ENCODE data around the gene PRKCE. TPM values are rescaled to one million over a fixed set of nuclear protein-coding genes. Genes with fewer than 3 reads are reported as not detected.

The PRKCE gene
- total and polyA plus RNA-seq, 2 experiments from 2014 or later: 9.6 to 11.9 TPM

DNA sequence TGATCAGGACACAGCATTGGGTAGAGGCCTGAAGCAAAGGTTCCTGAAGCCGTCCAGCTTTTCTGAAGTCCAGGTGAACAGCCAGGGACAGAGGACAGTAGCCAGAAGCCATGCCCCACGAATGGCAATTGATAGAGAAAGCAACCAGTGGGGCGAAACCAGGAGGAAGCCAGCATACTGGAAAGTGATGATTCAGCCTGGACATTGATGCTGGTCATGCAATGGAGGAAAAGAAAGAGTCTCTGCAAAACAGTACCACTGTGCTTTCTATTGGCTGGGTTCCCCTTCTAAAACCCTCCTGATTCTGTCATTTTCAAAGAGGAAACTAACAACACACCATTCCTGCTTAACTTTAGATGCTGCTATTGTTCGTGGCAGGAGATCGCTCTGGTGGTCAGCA is 424.4 kb downstream of the PRKCE start:
- Histone ChIP-seq H3K79me2 (no peaks in the 10 kb centered on the region), H3K9me3 (ENCODE audit: low read depth) (no peaks in the 10 kb centered on the region), H3K4me2 (no peak overlapping the region), H3K9me2 (replicated peaks; ENCODE audit: insufficient read depth) (no peaks in the 10 kb centered on the region), H3K4me1 (ENCODE audit: insufficient read depth) (peaks cover 5% of the 10 kb centered on the region), H4K20me1 (ENCODE audit: insufficient read depth, poor library complexity, severe bottlenecking) (no peaks in the 10 kb centered on the region), H3K27me3 (no peaks in the 10 kb centered on the region), H3K36me3 (replicated peaks; ENCODE audit: insufficient read depth, low read depth) (no peaks in the 10 kb centered on the region), H2AFZ (no peak overlapping the region), H3K27ac (no peak overlapping the region), H3K4me3 (no peak overlapping the region)
- WGBS (ENCODE audit: low lambda C conversion rate, missing lambda C conversion rate): 89% methylated on average over 5 of the region's 5 CpGs
- no peak for DNase-seq (ENCODE audit: low spot score)
- TF ChIP-seq, protein P1, sequence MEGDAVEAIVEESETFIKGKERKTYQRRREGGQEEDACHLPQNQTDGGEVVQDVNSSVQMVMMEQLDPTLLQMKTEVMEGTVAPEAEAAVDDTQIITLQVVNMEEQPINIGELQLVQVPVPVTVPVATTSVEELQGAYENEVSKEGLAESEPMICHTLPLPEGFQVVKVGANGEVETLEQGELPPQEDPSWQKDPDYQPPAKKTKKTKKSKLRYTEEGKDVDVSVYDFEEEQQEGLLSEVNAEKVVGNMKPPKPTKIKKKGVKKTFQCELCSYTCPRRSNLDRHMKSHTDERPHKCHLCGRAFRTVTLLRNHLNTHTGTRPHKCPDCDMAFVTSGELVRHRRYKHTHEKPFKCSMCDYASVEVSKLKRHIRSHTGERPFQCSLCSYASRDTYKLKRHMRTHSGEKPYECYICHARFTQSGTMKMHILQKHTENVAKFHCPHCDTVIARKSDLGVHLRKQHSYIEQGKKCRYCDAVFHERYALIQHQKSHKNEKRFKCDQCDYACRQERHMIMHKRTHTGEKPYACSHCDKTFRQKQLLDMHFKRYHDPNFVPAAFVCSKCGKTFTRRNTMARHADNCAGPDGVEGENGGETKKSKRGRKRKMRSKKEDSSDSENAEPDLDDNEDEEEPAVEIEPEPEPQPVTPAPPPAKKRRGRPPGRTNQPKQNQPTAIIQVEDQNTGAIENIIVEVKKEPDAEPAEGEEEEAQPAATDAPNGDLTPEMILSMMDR (IDR thresholded peaks at IDR 0.05; ENCODE audit: poor library complexity): no peak
- TF ChIP-seq EZH2 (IDR thresholded peaks at IDR 0.05; ENCODE audit: borderline replicate concordance) (no peak), EZH2phosphoT487 (IDR thresholded peaks at IDR 0.05; ENCODE audit: low read depth, severe bottlenecking, unreplicated experiment) (no peak)

DNA sequence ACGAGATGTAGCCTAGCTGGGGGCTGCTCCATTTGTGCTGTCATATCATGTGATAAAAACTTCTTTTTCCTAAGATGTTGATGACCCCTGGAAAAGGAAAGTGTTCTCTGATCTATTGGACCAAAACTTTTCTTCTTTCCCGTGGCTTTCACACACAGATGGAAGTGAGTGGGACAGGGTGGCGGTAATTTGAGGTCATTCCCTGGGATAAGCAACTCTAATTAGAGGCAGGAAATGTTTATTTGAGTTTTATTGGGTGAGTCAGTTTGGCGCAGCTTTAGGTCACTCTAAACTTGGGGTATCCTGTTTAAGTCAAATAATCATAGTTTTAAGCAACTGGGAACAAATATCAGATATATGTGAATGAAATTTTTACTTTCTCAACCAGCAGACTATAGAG is 424.8 kb downstream of the PRKCE start:
- Histone ChIP-seq H3K4me3 (no peak overlapping the region), H3K27ac (no peak overlapping the region), H3K9me2 (replicated peaks; ENCODE audit: insufficient read depth) (no peaks in the 10 kb centered on the region), H3K79me2 (no peaks in the 10 kb centered on the region), H3K9me3 (ENCODE audit: low read depth) (no peaks in the 10 kb centered on the region), H3K27me3 (no peaks in the 10 kb centered on the region), H3K36me3 (replicated peaks; ENCODE audit: insufficient read depth, low read depth) (no peaks in the 10 kb centered on the region), H3K4me1 (ENCODE audit: insufficient read depth) (peaks cover 5% of the 10 kb centered on the region), H3K4me2 (no peak overlapping the region), H4K20me1 (ENCODE audit: insufficient read depth, poor library complexity, severe bottlenecking) (no peaks in the 10 kb centered on the region), H2AFZ (no peak overlapping the region)
- no peak for DNase-seq (ENCODE audit: low spot score)
- TF ChIP-seq, protein P1 (IDR thresholded peaks at IDR 0.05; ENCODE audit: poor library complexity): no peak
- TF ChIP-seq EZH2 (IDR thresholded peaks at IDR 0.05; ENCODE audit: borderline replicate concordance) (no peak), EZH2phosphoT487 (IDR thresholded peaks at IDR 0.05; ENCODE audit: low read depth, severe bottlenecking, unreplicated experiment) (no peak)
- WGBS (ENCODE audit: low lambda C conversion rate, missing lambda C conversion rate): 60% methylated on average over 4 of the region's 4 CpGs

DNA sequence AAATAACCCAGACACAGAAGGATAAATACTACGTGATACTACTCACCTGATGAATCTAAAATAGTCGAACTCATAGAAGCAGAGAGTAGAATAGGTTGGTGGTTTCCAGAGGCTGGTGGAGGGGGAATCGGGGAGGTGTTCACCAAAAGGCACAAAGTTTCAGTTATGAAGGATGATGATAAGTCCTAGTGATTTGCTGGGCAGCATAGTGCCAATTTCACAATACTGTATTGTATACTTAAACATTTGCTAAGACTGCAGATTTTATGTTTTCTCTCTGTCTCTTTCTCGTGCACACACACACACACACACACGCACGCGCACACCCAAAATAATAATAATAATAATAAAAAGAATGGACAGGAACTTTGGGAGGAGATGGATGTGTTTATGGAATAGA is 425.4 kb downstream of the PRKCE start:
- no peaks in the 10 kb centered on the region for H3K27me3 ChIP-seq
- no peak overlapping the region for H3K27ac ChIP-seq
- no peaks in the 10 kb centered on the region for H3K9me3 ChIP-seq (ENCODE audit: low read depth)
- DNase-seq (ENCODE audit: low spot score): no peak
- H3K9me2 ChIP-seq (replicated peaks; ENCODE audit: insufficient read depth): no peaks in the 10 kb centered on the region
- no peak overlapping the region for H3K4me2 ChIP-seq
- no peak overlapping the region for H3K4me3 ChIP-seq
- peaks cover 5% of the 10 kb centered on the region for H3K4me1 ChIP-seq (ENCODE audit: insufficient read depth)
- 91% methylated on average over 7 of the region's 7 CpGs for WGBS (ENCODE audit: low lambda C conversion rate, missing lambda C conversion rate)
- no peak overlapping the region for H2AFZ ChIP-seq
- no peaks in the 10 kb centered on the region for H3K79me2 ChIP-seq
- H3K36me3 ChIP-seq (replicated peaks; ENCODE audit: insufficient read depth, low read depth): no peaks in the 10 kb centered on the region
- no peaks in the 10 kb centered on the region for H4K20me1 ChIP-seq (ENCODE audit: insufficient read depth, poor library complexity, severe bottlenecking)
- TF ChIP-seq, protein P1 (IDR thresholded peaks at IDR 0.05; ENCODE audit: poor library complexity): no peak
- no peak for TF ChIP-seq EZH2 (IDR thresholded peaks at IDR 0.05; ENCODE audit: borderline replicate concordance)
- TF ChIP-seq EZH2phosphoT487 (IDR thresholded peaks at IDR 0.05; ENCODE audit: low read depth, severe bottlenecking, unreplicated experiment): no peak
